Upper lobe of left lung (tissue), 4 donors: ENCODE measurements around the gene AAGAB.

Source experiments
- POLR2A ChIP-seq, 4 donors: fragments of 450-650 bp; IDR thresholded peaks; one replicate each; pipeline ENCODE4 v1.5.1; 2016 to 2017; ENCODE audit warnings: antibody characterized with exemption in 4 of 4, mild to moderate bottlenecking in 2 of 4
- POLR2AphosphoS5 ChIP-seq, 2 donors: sonication (generic); formaldehyde crosslinking; IDR thresholded peaks; one replicate each; pipeline ENCODE4 v1.5.1; 2017; ENCODE audit warnings: antibody characterized with exemption in 2 of 2
- TF ChIP-seq, protein P1 (sequence below), 6 experiments: fragments of 450-650 bp in 4 of 6; fragments of 200-600 bp in 2 of 6; sonication (generic) in 2 of 6; IDR thresholded peaks; one replicate each; pipeline ENCODE4 v1.5.1; 2016 to 2019; ENCODE audit warnings: antibody characterized with exemption in 6 of 6

DNA sequence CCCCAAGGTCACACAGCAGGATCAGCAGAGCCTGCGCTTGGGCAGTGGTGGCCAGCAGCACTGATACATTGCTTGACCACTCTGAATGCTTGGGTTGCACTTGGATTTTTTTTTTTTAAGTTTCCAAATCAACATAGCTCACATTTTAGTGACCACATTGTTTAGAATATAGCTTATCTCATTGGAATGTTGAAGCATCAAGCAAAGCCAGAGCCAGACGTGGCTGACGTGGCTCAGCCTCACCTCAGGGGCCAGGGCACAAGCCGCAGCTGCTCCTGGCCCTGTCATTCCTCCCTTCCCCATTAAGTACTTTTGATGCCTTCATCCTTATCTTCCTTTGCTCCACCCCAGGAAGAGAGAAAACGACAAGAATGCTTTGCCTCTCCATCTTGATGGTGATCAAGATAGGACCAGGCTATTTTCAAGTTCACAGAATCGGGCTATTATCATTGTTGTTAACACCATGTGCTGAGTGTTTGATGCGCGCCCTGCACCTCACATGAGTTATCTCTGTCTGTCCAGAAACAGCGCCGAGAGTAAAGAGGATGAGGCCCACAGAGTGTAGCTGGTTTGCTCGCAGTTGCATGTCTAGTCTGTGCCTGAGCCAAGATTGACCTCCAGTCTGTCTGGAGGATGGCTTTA, 75.8 kb downstream of the AAGAB start:
- TF ChIP-seq, protein P1, sequence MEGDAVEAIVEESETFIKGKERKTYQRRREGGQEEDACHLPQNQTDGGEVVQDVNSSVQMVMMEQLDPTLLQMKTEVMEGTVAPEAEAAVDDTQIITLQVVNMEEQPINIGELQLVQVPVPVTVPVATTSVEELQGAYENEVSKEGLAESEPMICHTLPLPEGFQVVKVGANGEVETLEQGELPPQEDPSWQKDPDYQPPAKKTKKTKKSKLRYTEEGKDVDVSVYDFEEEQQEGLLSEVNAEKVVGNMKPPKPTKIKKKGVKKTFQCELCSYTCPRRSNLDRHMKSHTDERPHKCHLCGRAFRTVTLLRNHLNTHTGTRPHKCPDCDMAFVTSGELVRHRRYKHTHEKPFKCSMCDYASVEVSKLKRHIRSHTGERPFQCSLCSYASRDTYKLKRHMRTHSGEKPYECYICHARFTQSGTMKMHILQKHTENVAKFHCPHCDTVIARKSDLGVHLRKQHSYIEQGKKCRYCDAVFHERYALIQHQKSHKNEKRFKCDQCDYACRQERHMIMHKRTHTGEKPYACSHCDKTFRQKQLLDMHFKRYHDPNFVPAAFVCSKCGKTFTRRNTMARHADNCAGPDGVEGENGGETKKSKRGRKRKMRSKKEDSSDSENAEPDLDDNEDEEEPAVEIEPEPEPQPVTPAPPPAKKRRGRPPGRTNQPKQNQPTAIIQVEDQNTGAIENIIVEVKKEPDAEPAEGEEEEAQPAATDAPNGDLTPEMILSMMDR (IDR thresholded peaks at IDR 0.05), result no peak
- TF ChIP-seq POLR2AphosphoS5 (IDR thresholded peaks at IDR 0.05) (peak in 1 of 2 donors; percentile 11), POLR2A (IDR thresholded peaks at IDR 0.05) (no peak)
